SK-N-MC (cell line): Measurements from ENCODE around the gene SELENOS.

Source experiments
- EZH2 ChIP-seq: fragments of 200-600 bp; sonication (generic); IDR thresholded peaks from one replicate; pipeline ENCODE4 v1.6.1; 2017; ENCODE audit warnings: antibody characterized with exemption
- POLR2AphosphoS5 ChIP-seq: IDR thresholded peaks from 2 replicates; pipeline ENCODE4 v1.6.1; 2012; ENCODE audit warnings: mild to moderate bottlenecking, low read depth, low read length, borderline replicate concordance

DNA sequence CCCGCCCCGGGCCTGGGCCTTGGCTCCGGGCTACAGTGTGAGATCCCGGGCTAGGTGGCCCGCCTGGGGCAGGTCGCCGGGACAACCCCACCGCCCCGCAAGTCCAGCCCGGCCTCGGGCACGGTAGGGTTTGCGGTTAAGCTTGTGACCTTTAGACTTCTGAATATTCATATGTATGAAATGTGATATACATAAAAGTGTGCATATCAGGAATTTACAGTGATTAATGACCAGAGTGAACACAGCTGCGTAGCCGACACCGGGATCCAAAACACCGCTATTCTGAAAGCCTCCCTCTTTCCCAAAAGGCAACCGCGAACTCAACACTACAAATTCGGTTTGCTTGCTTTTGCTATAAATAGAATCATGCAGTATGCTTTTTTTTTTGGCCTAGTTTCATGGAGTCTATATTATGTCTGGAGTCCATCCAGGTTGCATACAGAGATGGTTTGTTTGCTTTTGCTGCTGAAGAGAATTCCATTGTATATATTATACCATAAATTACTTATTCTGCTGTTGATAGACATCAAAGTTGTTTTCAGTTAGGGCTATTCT, 18.4 kb upstream of the SELENOS start:
- TF ChIP-seq POLR2AphosphoS5 (no peak), EZH2 (no peak)
